SK-N-SH treated with all-trans-retinoic acid at 6 μM for 48 hours (cell line): Measurements from ENCODE around the gene CNTNAP2.

ENCODE experiments used
- CREB5 ChIP-seq: fragments of 250-450 bp; sonication (Bioruptor Pico); IDR thresholded peaks from 2 replicates; pipeline ENCODE4 v1.5.1; 2020; ENCODE audit warnings: low read depth, mild to moderate bottlenecking, moderate library complexity
- CSDC2 ChIP-seq: fragments of 250-450 bp; sonication (Bioruptor Pico); IDR thresholded peaks from 2 replicates; pipeline ENCODE4 v1.5.0; 2020; ENCODE audit warnings: mild to moderate bottlenecking, moderate library complexity
- CSRNP3 ChIP-seq: fragments of 250-450 bp; sonication (Bioruptor Pico); IDR thresholded peaks from 2 replicates; pipeline ENCODE4 v1.5.1; 2021; ENCODE audit warnings: mild to moderate bottlenecking, moderate library complexity
- GLIS3 ChIP-seq: fragments of 250-450 bp; sonication (Bioruptor Pico); IDR thresholded peaks from 2 replicates; pipeline ENCODE4 v1.5.0; 2020; ENCODE audit warnings: mild to moderate bottlenecking, moderate library complexity
- ISL1 ChIP-seq: fragments of 250-450 bp; sonication (Bioruptor Pico); IDR thresholded peaks from 2 replicates; pipeline ENCODE4 v2.1.2; 2022; ENCODE audit warnings: mild to moderate bottlenecking, moderate library complexity
- PATZ1 ChIP-seq: fragments of 250-450 bp; sonication (Bioruptor Pico); IDR thresholded peaks from 2 replicates; pipeline ENCODE4 v1.8.0; 2020; ENCODE audit warnings: mild to moderate bottlenecking, moderate library complexity, borderline replicate concordance
- POU6F1 ChIP-seq: fragments of 250-450 bp; sonication (Bioruptor Pico); IDR thresholded peaks from 2 replicates; pipeline ENCODE4 v1.8.0; 2021; ENCODE audit warnings: low read depth, mild to moderate bottlenecking, moderate library complexity, borderline replicate concordance
- SNAI2 ChIP-seq: fragments of 250-450 bp; sonication (Bioruptor Pico); IDR thresholded peaks from 2 replicates; pipeline ENCODE4 v1.5.0; 2020; ENCODE audit warnings: mild to moderate bottlenecking, moderate library complexity
- TCF4 ChIP-seq: fragments of 250-450 bp; sonication (Bioruptor Pico); IDR thresholded peaks from 2 replicates; pipeline ENCODE4 v1.8.0; 2021; ENCODE audit warnings: mild to moderate bottlenecking, moderate library complexity, borderline replicate concordance
- ZFP3 ChIP-seq: fragments of 250-450 bp; sonication (Bioruptor Pico); IDR thresholded peaks from 2 replicates; pipeline ENCODE4 v1.5.0; 2020; ENCODE audit warnings: mild to moderate bottlenecking, moderate library complexity
- ZFP30 ChIP-seq: fragments of 450-650 bp; formaldehyde crosslinking; IDR thresholded peaks from 2 replicates; pipeline ENCODE4 v1.5.0; 2022; ENCODE audit warnings: mild to moderate bottlenecking, moderate library complexity
- ZNF565 ChIP-seq: fragments of 450-650 bp; formaldehyde crosslinking; conservative IDR thresholded peaks from 2 replicates; pipeline ENCODE4 v1.5.0; 2020; ENCODE audit warnings: low read depth, mild to moderate bottlenecking, moderate library complexity
- ZNF70 ChIP-seq: fragments of 450-650 bp; formaldehyde crosslinking; IDR thresholded peaks from 2 replicates; pipeline ENCODE4 v1.5.0; 2020; ENCODE audit warnings: mild to moderate bottlenecking, moderate library complexity
- ZNF8 ChIP-seq: fragments of 450-650 bp; formaldehyde crosslinking; IDR thresholded peaks from 2 replicates; pipeline ENCODE4 v1.5.0; 2020; ENCODE audit warnings: mild to moderate bottlenecking, moderate library complexity

GRCh38 chr7:146956321-146956720 is 839.7 kb downstream of the CNTNAP2 start:
- no peak for TF ChIP-seq PATZ1
- TF ChIP-seq CSDC2 (CRISPR knock-in tag) = no peak
- TF ChIP-seq CSRNP3 = no peak
- no peak for TF ChIP-seq TCF4
- TF ChIP-seq ISL1 (CRISPR knock-in tag) = no peak
- TF ChIP-seq ZNF70 = no peak
- no peak for TF ChIP-seq CREB5 (CRISPR knock-in tag)
- TF ChIP-seq GLIS3 (CRISPR knock-in tag) = no peak
- TF ChIP-seq ZFP3 (CRISPR knock-in tag) = no peak
- TF ChIP-seq ZNF565 = no peak
- no peak for TF ChIP-seq POU6F1
- TF ChIP-seq ZNF8 (CRISPR knock-in tag) = no peak
- no peak for TF ChIP-seq ZFP30 (CRISPR knock-in tag)
- no peak for TF ChIP-seq SNAI2 (CRISPR knock-in tag)
